DMS153 treated with DMSO at 0.1 percent for 48 hours (cell line): ENCODE results near the gene OR56B1.

Experiments used
- DNase-seq: peaks from one replicate; lab custom pipeline; 2025; ENCODE audit not compliant: unreplicated experiment; lab: John Stamatoyannopoulos, UW

The OR56B1 gene

DNA sequence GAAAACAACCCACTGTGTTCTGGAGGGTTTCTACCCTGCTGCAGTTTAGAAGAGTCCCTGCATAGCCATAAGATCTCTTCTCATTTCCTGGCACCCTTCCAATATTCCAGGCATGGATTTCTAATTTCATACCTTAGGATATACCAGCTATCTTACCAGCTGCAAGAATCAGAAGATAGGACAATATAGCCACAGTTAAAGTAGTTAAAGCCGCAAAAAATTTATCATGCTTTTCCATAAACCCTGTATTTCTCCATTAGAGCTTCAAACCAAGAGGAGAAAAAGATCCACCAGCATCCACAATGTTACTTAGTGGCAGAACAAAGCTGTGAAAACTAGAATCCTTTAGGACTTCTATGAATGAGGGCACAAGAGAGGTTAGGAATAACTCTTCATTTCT is 8.6 kb upstream of the OR56B1 start:
- no peak for DNase-seq

DNA sequence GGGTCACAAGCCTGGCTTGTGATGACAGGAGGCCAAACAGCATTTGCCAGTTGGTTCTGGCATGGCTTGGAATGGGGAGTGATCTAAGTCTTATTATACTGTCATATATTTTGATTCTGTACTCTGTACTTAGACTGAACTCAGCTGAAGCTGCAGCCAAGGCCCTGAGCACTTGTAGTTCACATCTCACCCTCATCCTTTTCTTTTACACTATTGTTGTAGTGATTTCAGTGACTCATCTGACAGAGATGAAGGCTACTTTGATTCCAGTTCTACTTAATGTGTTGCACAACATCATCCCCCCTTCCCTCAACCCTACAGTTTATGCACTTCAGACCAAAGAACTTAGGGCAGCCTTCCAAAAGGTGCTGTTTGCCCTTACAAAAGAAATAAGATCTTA is 843 bp downstream of the OR56B1 start:
- no peak for DNase-seq

DNA sequence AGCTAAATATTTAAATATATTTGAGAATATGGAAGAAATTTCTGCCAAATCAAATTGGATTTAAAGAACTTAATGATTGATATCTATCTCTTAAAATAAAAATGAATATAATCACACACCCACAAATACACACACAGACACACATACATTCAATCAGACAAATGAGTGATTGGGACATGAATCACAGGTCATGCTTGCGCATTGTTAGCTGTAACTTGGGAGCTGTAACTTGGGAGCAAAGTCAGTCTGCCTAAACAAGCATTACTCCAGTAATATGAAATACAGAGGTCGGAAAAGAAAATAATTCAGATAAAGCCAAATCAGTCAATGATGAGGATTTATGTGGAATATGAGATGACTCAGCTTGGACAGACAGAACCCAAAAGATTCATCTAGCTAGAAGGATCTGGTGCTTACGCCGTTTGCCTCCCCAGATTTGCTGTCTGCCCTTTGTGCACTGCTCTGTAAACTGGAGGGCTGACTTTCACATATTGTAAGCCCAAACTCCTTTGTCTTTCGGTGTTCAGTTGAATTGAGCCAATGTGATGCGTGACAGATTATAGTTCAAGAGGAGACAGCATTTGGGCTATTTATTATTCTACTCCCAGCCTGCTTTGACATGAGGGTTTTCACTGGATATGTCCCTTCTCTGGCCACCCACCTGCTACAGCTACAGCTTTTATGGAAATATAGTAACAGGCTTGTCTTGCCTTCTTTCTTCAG is 1.6 kb downstream of the OR56B1 start:
- no peak for DNase-seq

DNA sequence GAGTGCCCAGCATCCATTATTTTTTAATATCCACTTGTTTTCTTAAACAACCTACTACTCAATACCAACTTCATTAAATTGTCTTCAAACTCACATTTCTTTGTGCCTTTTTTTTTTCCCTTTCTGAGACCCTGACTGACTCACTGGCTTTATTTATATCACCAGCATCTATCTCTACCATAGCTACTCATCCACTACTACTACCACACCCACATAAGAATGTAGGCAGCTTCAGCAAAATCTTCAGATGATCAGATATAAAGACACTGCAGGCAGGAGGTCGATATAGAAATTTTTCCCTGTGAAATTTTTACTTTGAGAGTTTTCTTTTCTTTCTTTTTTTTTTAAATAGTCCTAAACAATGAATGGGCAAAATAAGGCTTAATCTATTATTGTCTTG is 2.2 kb downstream of the OR56B1 start:
- DNase-seq, result no peak

DNA sequence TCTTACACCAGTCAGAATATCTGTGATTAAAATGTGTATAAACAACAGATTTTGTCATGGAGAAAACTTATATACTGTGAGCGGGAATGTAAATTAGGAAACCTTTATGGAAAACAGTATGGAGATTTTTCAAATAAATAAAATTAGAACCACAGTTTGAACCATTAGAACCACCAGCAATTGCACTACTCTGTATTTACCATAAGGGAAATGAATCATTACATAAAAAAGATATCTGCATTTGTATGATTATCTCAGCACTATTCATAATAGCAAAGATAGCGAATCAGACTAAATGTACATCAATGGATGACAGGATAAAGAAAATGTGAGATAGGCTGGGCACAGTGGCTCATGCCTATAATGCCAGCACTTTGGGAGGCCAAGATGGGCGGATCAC is 10.4 kb downstream of the OR56B1 start:
- no peak for DNase-seq

DNA sequence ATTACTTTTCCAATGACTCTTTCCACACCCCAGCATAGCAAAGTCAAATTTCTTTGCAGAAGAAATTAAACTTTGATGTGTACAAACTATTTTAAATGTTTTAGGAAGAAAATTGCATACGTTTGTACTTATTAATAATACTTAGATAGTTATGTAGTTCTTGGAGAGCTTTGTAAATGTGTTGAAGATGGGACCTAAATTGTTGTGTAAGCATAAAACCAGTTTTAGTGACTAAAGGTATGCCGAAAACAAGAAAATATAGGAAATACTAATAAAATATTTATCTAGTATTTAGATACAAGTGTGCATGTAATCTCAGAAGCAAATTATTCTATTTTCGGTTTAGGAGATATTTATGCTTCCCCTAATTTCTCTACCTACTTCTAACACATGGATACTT is 13.6 kb downstream of the OR56B1 start:
- no peak for DNase-seq

DNA sequence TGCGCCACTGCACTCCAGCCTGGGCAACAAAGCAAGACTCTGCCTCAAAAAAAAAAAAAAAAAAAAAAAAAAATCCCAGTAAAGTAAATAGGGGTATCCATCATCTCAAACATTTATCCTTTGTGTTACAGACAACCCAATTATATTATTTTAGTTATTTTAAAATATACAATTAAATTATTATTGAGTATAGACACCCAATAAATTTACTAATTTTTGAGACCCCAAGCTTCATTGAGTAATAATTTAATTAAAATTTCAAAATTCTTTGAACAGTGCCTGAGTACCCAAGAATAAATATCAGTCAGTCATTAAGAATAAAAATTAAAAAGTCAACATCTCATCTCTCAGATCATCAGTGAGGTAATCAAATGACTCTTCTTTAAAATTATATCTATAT is 17.7 kb downstream of the OR56B1 start, which contains the start of gene OR52N4:
Gene OR52N4, plus strand, starts transcription at position 301 of the 400 bp plus-strand sequence. CDS start 498 bp downstream, outside the sequence.
- DNase-seq, result no peak

DNA sequence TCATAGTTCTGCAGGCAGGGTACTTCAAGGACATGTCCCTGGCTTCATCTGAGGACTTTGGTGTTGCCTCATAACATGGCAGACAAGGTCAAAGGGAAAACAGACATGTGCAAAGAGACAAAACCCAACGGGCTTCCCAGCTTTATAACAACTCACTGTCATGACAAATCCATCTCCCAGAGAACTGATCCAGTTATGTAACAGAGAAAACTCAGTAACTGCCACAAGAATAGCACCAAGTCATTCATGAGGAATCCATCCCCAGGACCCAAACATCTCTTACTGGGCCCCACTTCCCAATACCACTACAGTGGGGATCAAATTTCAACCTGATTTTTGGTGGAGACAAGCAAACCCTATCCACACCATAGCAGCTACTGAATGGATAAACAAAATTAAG is 30.8 kb downstream of the OR56B1 start:
- no peak for DNase-seq

DNA sequence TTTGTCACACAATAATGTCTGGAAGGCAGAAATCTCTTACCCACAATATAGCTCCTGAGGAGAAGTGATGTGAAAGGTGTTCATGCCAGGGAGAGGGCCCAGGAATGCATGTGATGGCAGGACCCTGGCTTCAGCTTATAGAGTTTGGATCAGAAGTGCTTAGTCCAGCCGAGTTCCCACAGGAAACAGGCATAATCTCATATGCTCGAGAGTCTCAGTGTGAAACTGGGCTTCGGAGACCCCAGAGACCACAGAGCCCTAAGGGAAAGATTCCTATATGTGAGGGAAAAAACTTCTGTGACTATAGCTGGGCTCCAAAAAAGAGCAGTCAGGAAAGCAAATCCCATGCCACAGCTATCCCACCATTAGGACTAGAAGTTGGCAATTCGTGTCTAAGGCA is 47.0 kb downstream of the OR56B1 start, which contains the start of gene OR52N5:
Gene OR52N5, minus strand, starts transcription at position 101 of the 400 bp plus-strand sequence. CDS start 4,721 bp downstream, outside the sequence.
- no peak for DNase-seq
